GM12891 (cell line): ENCODE data around the gene AIM2.

Source experiments
- PAX5 ChIP-seq: IDR thresholded peaks from 2 replicates; pipeline ENCODE4 v1.6.1; 2011; ENCODE audit warnings: low read length, moderate library complexity, mild to moderate bottlenecking; ENCODE audit not compliant: insufficient read depth, severe bottlenecking
- POLR2A ChIP-seq: IDR thresholded peaks from 2 replicates; pipeline ENCODE4 v1.6.1; 2011; ENCODE audit warnings: low read depth, low read length, control low read depth
- POLR2AphosphoS5 ChIP-seq: IDR thresholded peaks from 2 replicates; pipeline ENCODE4 v1.6.1; 2011; ENCODE audit warnings: low read depth, low read length, control low read depth
- POU2F2 ChIP-seq: IDR thresholded peaks from 2 replicates; pipeline ENCODE4 v1.6.1; 2011; ENCODE audit warnings: low read depth, mild to moderate bottlenecking, control low read depth, low read length, moderate library complexity
- TAF1 ChIP-seq: IDR thresholded peaks from 2 replicates; pipeline ENCODE4 v1.6.1; 2011; ENCODE audit warnings: low read depth, low read length, control low read depth

- TF ChIP-seq POLR2A (no peak), TAF1 (no peak), POLR2AphosphoS5 (no peak), PAX5 (no peak), POU2F2 (0 out of 2 replicates have a peak, but pooled peaks have one; percentile 32)
Measured at GRCh38 chr1:159121526-159121925, 45.0 kb upstream of the AIM2 start.
